H9 (cell line): ENCODE results near the gene LCNL1. TPM values are rescaled to one million over a fixed set of nuclear protein-coding genes. Genes with fewer than 3 reads are reported as not detected.

Experiments
- DNase-seq: peaks from one replicate; pipeline ENCODE4 v3.0.0-alpha.2; 2017
- H2AFZ ChIP-seq: one replicate; pipeline ENCODE4 v1.6.1; 2013; ENCODE audit warnings: mild to moderate bottlenecking, low read length, control low read depth, moderate library complexity
- H2AK5ac ChIP-seq: 2 replicates; pipeline ENCODE4 v1.6.1; 2013; ENCODE audit warnings: low read length, control low read depth, mixed read lengths; ENCODE audit not compliant: insufficient read length
- H2BK120ac ChIP-seq: one replicate; pipeline ENCODE4 v1.6.1; 2013; ENCODE audit warnings: low read depth, mild to moderate bottlenecking, low read length, control low read depth, inconsistent platforms; ENCODE audit not compliant: poor library complexity, severe bottlenecking
- H2BK12ac ChIP-seq: 2 replicates; pipeline ENCODE4 v1.6.1; 2013; ENCODE audit warnings: low read length, control low read depth, mixed read lengths, low read depth; ENCODE audit not compliant: insufficient read length
- H2BK15ac ChIP-seq: 2 replicates; pipeline ENCODE4 v1.6.1; 2013; ENCODE audit warnings: low read depth, low read length, control low read depth
- H2BK20ac ChIP-seq: one replicate; pipeline ENCODE4 v1.6.1; 2013; ENCODE audit warnings: low read depth, mild to moderate bottlenecking, low read length, control low read depth, inconsistent platforms; ENCODE audit not compliant: poor library complexity, severe bottlenecking
- H2BK5ac ChIP-seq: 2 replicates; pipeline ENCODE4 v1.6.1; 2013; ENCODE audit warnings: low read length, control low read depth, mixed read lengths; ENCODE audit not compliant: insufficient read length
- H3K14ac ChIP-seq: 2 replicates; pipeline ENCODE4 v1.6.1; 2013; ENCODE audit warnings: low read length, control low read depth; ENCODE audit not compliant: insufficient read depth
- H3K18ac ChIP-seq: 2 replicates; pipeline ENCODE4 v1.6.1; 2013; ENCODE audit warnings: low read depth, mild to moderate bottlenecking, mixed read lengths, low read length, control low read depth; ENCODE audit not compliant: insufficient read length
- H3K23ac ChIP-seq: 2 replicates; pipeline ENCODE4 v1.6.1; 2013; ENCODE audit warnings: low read length, control low read depth, mixed read lengths, low read depth; ENCODE audit not compliant: insufficient read length
- H3K23me2 ChIP-seq: 2 replicates; pipeline ENCODE4 v1.6.1; 2013; ENCODE audit warnings: low read depth, mild to moderate bottlenecking, mixed read lengths, low read length, control low read depth; ENCODE audit not compliant: insufficient read length, poor library complexity, severe bottlenecking
- H3K27ac ChIP-seq: 2 replicates; pipeline ENCODE4 v1.5.1; 2013; ENCODE audit warnings: low read length, control low read depth, mixed read lengths, low read depth; ENCODE audit not compliant: insufficient read length
- H3K27me3 ChIP-seq: 2 replicates; pipeline ENCODE4 v1.6.1; 2013; ENCODE audit warnings: low read length, control low read depth, inconsistent platforms; ENCODE audit not compliant: insufficient read depth
- H3K4ac ChIP-seq: 2 replicates; pipeline ENCODE4 v1.6.1; 2013; ENCODE audit warnings: low read depth, mild to moderate bottlenecking, control low read depth, inconsistent platforms, low read length, moderate library complexity
- H3K4me1 ChIP-seq: 2 replicates; pipeline ENCODE4 v1.6.1; 2013; ENCODE audit warnings: low read length, control low read depth, inconsistent platforms; ENCODE audit not compliant: insufficient read depth
- H3K4me2 ChIP-seq: 2 replicates; pipeline ENCODE4 v1.6.1; 2013; ENCODE audit warnings: low read length, control low read depth, mixed read lengths; ENCODE audit not compliant: insufficient read length, insufficient read depth
- H3K56ac ChIP-seq: 2 replicates; pipeline ENCODE4 v1.6.1; 2013; ENCODE audit warnings: low read depth, mild to moderate bottlenecking, mixed read lengths, low read length, control low read depth; ENCODE audit not compliant: insufficient read length
- H3K79me1 ChIP-seq: 2 replicates; pipeline ENCODE4 v1.6.1; 2013; ENCODE audit warnings: low read depth, mild to moderate bottlenecking, moderate library complexity, low read length, control low read depth, inconsistent platforms; ENCODE audit not compliant: insufficient read depth, poor library complexity, severe bottlenecking
- H3K79me2 ChIP-seq: 2 replicates; pipeline ENCODE4 v1.6.1; 2013; ENCODE audit warnings: low read length, control low read depth, inconsistent platforms; ENCODE audit not compliant: insufficient read depth
- H3K9ac ChIP-seq: 2 replicates; pipeline ENCODE4 v1.6.1; 2013; ENCODE audit warnings: low read length, control low read depth, mixed read lengths; ENCODE audit not compliant: insufficient read length; ENCODE audit errors: extremely low read depth
- H3K9me3 ChIP-seq: one replicate; pipeline ENCODE4 v1.6.1; 2013; ENCODE audit warnings: low read depth, low read length, inconsistent platforms; ENCODE audit not compliant: control insufficient read depth
- H3T11ph ChIP-seq: one replicate; pipeline ENCODE4 v1.6.1; 2013; ENCODE audit warnings: mild to moderate bottlenecking, low read length, control low read depth, inconsistent platforms
- H4K20me1 ChIP-seq: one replicate; pipeline ENCODE4 v1.6.1; 2013; ENCODE audit not compliant: control insufficient read depth, insufficient read length, insufficient read depth
- H4K5ac ChIP-seq: 2 replicates; pipeline ENCODE4 v1.6.1; 2013; ENCODE audit warnings: low read depth, mild to moderate bottlenecking, mixed read lengths, low read length, control low read depth; ENCODE audit not compliant: insufficient read length
- H4K8ac ChIP-seq: replicated peaks from 2 replicates; pipeline ENCODE4 v1.6.1; 2013; ENCODE audit warnings: low read length, control low read depth, mixed read lengths, low read depth; ENCODE audit not compliant: insufficient read length
- H4K91ac ChIP-seq: 2 replicates; pipeline ENCODE4 v1.6.1; 2013; ENCODE audit warnings: low read depth, mild to moderate bottlenecking, moderate library complexity, mixed read lengths, low read length, control low read depth; ENCODE audit not compliant: insufficient read length
- H3K27ac Mint-ChIP-seq, 3 experiments: 2 replicates in 2 of 3; 3 replicates in 1 of 3; pipeline ENCODE4 v1.8.0; 2020 to 2021; ENCODE audit warnings: mixed read lengths in 3 of 3, mild to moderate bottlenecking in 1 of 3, moderate library complexity in 1 of 3
- H3K27me3 Mint-ChIP-seq: 2 replicates; pipeline ENCODE4 v1.8.0; 2021; ENCODE audit warnings: low read depth, mild to moderate bottlenecking, moderate library complexity, mixed read lengths
- H3K36me3 Mint-ChIP-seq, 3 experiments: 2 replicates in 2 of 3; 3 replicates in 1 of 3; pipeline ENCODE4 v1.8.0; 2020 to 2021; ENCODE audit warnings: low read depth in 3 of 3, mixed read lengths in 3 of 3; ENCODE audit not compliant: insufficient read depth in 1 of 3
- H3K4me1 Mint-ChIP-seq, 2 experiments: 2 replicates each; pipeline ENCODE4 v1.8.0; 2020; ENCODE audit warnings: mixed read lengths in 2 of 2
- H3K4me3 Mint-ChIP-seq, 2 experiments: 2 replicates in 1 of 2; 3 replicates in 1 of 2; pipeline ENCODE4 v1.8.0; 2020 to 2021; ENCODE audit warnings: mild to moderate bottlenecking in 2 of 2, mixed read lengths in 2 of 2, moderate library complexity in 1 of 2
- H3K9me3 Mint-ChIP-seq, 2 experiments: 2 replicates in 1 of 2; 3 replicates in 1 of 2; pipeline ENCODE4 v1.8.0; 2020; ENCODE audit warnings: mild to moderate bottlenecking in 2 of 2, mixed read lengths in 2 of 2, moderate library complexity in 1 of 2
- CTCF ChIP-seq: fragments of 200-600 bp; sonication (generic); conservative IDR thresholded peaks from 3 replicates; pipeline ENCODE4 v1.8.0; 2021; ENCODE audit warnings: antibody characterized with exemption, mild to moderate bottlenecking
- WGBS: extraction: QIAGEN DNeasy Blood & Tissue Kit; methylation state at CpG from one replicate; pipeline ENCODE4 v1.1.7; 2013; ENCODE audit warnings: missing lambda C conversion rate, low lambda C conversion rate, mixed read lengths; ENCODE audit not compliant: insufficient read length; ENCODE audit errors: extremely low coverage; 5-methylcytosine and 5-hydroxymethylcytosine counted together
- total RNA-seq: library from RNA; stranded (reverse); gene quantifications from 2 replicates; pipeline ENCODE4 v1.2.1, GENCODE V29; 2021

The LCNL1 gene
- total RNA-seq, 1 experiment from 2014 or later: 0.20 TPM

GRCh38 chr9:136964171-136964689 is 18.6 kb upstream of the LCNL1 start:
- Histone ChIP-seq H4K91ac (no peak overlapping the region), H3T11ph (no peak overlapping the region), H2BK20ac (no peak overlapping the region), H2AFZ (no peak overlapping the region), H3K4me2 (no peak overlapping the region), H2BK15ac (no peak overlapping the region), H4K8ac (no peak overlapping the region), H2BK120ac (no peak overlapping the region), H3K79me2 (no peaks in the 10 kb centered on the region), H3K9me3 (no peaks in the 10 kb centered on the region), H2BK12ac (no peak overlapping the region), H3K23me2 (no peaks in the 10 kb centered on the region), H3K27ac (no peak overlapping the region), H3K56ac (no peak overlapping the region), H3K18ac (no peak overlapping the region), H3K4me1 (peaks cover 2% of the 10 kb centered on the region; the same call in 1 of the 2 replicates), H2AK5ac (no peak overlapping the region), H3K4ac (no peak overlapping the region), H3K9ac (no peak overlapping the region), H4K20me1 (no peaks in the 10 kb centered on the region), H3K79me1 (no peaks in the 10 kb centered on the region), H3K14ac (peak overlapping the region; percentile 8; the same call in 1 of the 2 replicates), H3K23ac (no peak overlapping the region), H4K5ac (no peak overlapping the region), H2BK5ac (no peak overlapping the region), H3K27me3 (no peaks in the 10 kb centered on the region)
- no peak for DNase-seq
- no CpG with 5 or more reads among the region's 22 CpGs for WGBS
- H3K36me3 Mint-ChIP-seq: no peaks in the 10 kb centered on the region
- peaks cover 16% of the 10 kb centered on the region for H3K27me3 Mint-ChIP-seq
- H3K27ac Mint-ChIP-seq: no peak overlapping the region
- H3K4me1 Mint-ChIP-seq: peaks cover 7 to 13% of the 10 kb centered on the region in 2 experiments
- H3K9me3 Mint-ChIP-seq: no peaks in the 10 kb centered on the region
- no peak for TF ChIP-seq CTCF
- H3K4me3 Mint-ChIP-seq: no peak overlapping the region
